ENCODE data around the gene CIAPIN1.

The CIAPIN1 gene

GRCh38 chr16:57381791-57382534, 65.2 kb downstream of the CIAPIN1 start:
- no peak for DNase-seq

- no peak for DNase-seq
Observed at GRCh38 chr16:57380671-57381462, 66.3 kb downstream of the CIAPIN1 start.

- DNase-seq: no peak
Observed at GRCh38 chr16:57379579-57379978, 67.6 kb downstream of the CIAPIN1 start.

All from fibroblast of skin of right biceps (primary cell).